ENCODE data around the gene ZNF784. TPM values are rescaled to one million over a fixed set of nuclear protein-coding genes. Genes with fewer than 3 reads are reported as not detected.
A peak's percentile ranks its signal among the peaks of the same experiment; 100 is the strongest.

ZNF784 gene
- total and polyA plus RNA-seq, 2 of the 8 experiments (the other 6 are each of a cell fraction or from before 2014, with no cell fraction given), result 6.5 to 8.0 TPM

- Histone ChIP-seq H3K4me1 (replicated peaks in 1 of 4; ENCODE audit: control insufficient read depth in 3 of 4, insufficient read depth in 4 of 4, low read length in 3 of 4) (peaks cover 0 to 16% (median 10%) of the 10 kb centered on the region in 4 experiments; a peak in 6 of 7 replicates), H3K27me3 (replicated peaks in 1 of 4; ENCODE audit: control insufficient read depth in 3 of 4, extremely low read depth in 1 of 4, insufficient read depth in 3 of 4, low read length in 3 of 4) (no peaks in the 10 kb centered on the region), H3K79me1 (ENCODE audit: low read depth, low read length) (peaks cover 14% of the 10 kb centered on the region), H3K14ac (ENCODE audit: insufficient read length) (no peak overlapping the region), H3K79me2 (ENCODE audit: control insufficient read depth in 1 of 2, insufficient read depth in 2 of 2, low read length in 2 of 2) (peaks cover 4 to 28% of the 10 kb centered on the region in 2 experiments; a peak in 3 of 4 replicates), H3K4ac (replicated peaks; ENCODE audit: insufficient read length, low read depth, low read length) (peak overlapping the region; percentile 61), H4K5ac (ENCODE audit: insufficient read length, low read depth, low read length) (peak overlapping the region; percentile 50), H3K23ac (ENCODE audit: insufficient read length) (no peak overlapping the region), H3K9ac (replicated peaks in 1 of 4; ENCODE audit: extremely low read depth in 1 of 4, low read depth in 3 of 4, low read length in 3 of 4) (peak overlapping the region; percentile 34 to 78 (median 42); a peak in 5 of 7 replicates), H2AK5ac (ENCODE audit: low read depth, low read length) (no peak overlapping the region), H2BK12ac (ENCODE audit: low read depth, low read length) (no peak overlapping the region), H3K23me2 (ENCODE audit: low read depth, low read length) (peaks cover 28% of the 10 kb centered on the region), H2AFZ (ENCODE audit: low read length) (no peak overlapping the region), H4K8ac (ENCODE audit: extremely low read depth, insufficient read depth, low read length) (no peak overlapping the region; the same call in 1 of the 2 replicates), H3K9me3 (ENCODE audit: insufficient read depth in 2 of 2, low read depth in 1 of 2, low read length in 1 of 2) (no peaks in the 10 kb centered on the region; a peak in 1 of 4 replicates), H3K56ac (replicated peaks; ENCODE audit: insufficient read length, low read depth, low read length) (peak overlapping the region; percentile 40), H4K20me1 (replicated peaks in 1 of 2; ENCODE audit: control insufficient read depth in 1 of 2, insufficient read depth in 2 of 2, low read length in 2 of 2) (peaks cover 2 to 7% of the 10 kb centered on the region in 2 experiments), H2BK15ac (ENCODE audit: low read length) (no peak overlapping the region), H2BK5ac (ENCODE audit: low read depth, low read length) (peak overlapping the region; percentile 35; the same call in 1 of the 2 replicates), H3K18ac (ENCODE audit: extremely low read depth, low read length) (peak overlapping the region; percentile 55), H3K27ac (ENCODE audit: low read depth, low read length) (peak overlapping the region; percentile 10; the same call in 1 of the 2 replicates), H4K91ac (replicated peaks; ENCODE audit: insufficient read length, low read length) (peak overlapping the region; percentile 15), H3K36me3 (ENCODE audit: control insufficient read depth in 2 of 4, insufficient read depth in 4 of 4, low read length in 3 of 4) (peaks cover 7 to 13% (median 10%) of the 10 kb centered on the region in 4 experiments), H3K4me3 (ENCODE audit: extremely low read depth in 1 of 4, insufficient read depth in 2 of 4, low read depth in 3 of 4, low read length in 4 of 4) (peak overlapping the region; percentile 68 to 98 (median 80)), H2BK120ac (replicated peaks; ENCODE audit: low read depth, low read length) (no peak overlapping the region), H3K4me2 (ENCODE audit: insufficient read depth in 1 of 2, low read depth in 2 of 2, low read length in 2 of 2) (peak overlapping the region; percentile 87 to 99), H2BK20ac (ENCODE audit: low read length) (no peak overlapping the region)
- TF ChIP-seq ZNF274 (IDR thresholded peaks at IDR 0.05; ENCODE audit: borderline replicate concordance, extremely low read depth, low read length), result no peak
- TF ChIP-seq, protein P1, sequence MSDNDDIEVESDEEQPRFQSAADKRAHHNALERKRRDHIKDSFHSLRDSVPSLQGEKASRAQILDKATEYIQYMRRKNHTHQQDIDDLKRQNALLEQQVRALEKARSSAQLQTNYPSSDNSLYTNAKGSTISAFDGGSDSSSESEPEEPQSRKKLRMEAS (IDR thresholded peaks at IDR 0.05), result 0 out of 2 replicates have a peak, but pooled peaks have one; percentile 13
- no peak for TF ChIP-seq CHD2 (IDR thresholded peaks at IDR 0.05; ENCODE audit: low read length)
- ChIA-PET CTCF (ENCODE audit: partially characterized antibody) (interaction anchor here (1.3 to 4.0 kb wide), 3 partner anchors 9 to 35 kb away, joined by 3 to 18 read pairs (median 10); no protein-coding TSS in a partner anchor), POLR2A (ENCODE audit: partially characterized antibody) (interaction anchor here (0.7 to 9.2 kb wide), 9 partner anchors 8 to 43 kb away, joined by 3 to 96 read pairs (median 6); partner anchors contain the start of genes U2AF2 and ZNF784)
- DNase-seq (ENCODE audit: low read depth in 1 of 2, low spot score in 2 of 2), result no peak
- FAIRE-seq, result no peak
- WGBS, 2 experiments (ENCODE audit: extremely low coverage in 1 of 2, insufficient coverage in 1 of 2, insufficient read length in 1 of 2, insufficient replicate concordance in 2 of 2, low coverage in 1 of 2, low lambda C conversion rate in 2 of 2, missing lambda C conversion rate in 1 of 2), result 1% methylated on average over 13 of the region's 25 CpGs; no CpG with 5 or more reads in 1 of the 2 experiments
These were observed 17.2 kb upstream of the ZNF784 start for GRCh38 chr19:55641426-55642152.
